ENCODE results near the gene ANKRD1.

ANKRD1 gene

DNA sequence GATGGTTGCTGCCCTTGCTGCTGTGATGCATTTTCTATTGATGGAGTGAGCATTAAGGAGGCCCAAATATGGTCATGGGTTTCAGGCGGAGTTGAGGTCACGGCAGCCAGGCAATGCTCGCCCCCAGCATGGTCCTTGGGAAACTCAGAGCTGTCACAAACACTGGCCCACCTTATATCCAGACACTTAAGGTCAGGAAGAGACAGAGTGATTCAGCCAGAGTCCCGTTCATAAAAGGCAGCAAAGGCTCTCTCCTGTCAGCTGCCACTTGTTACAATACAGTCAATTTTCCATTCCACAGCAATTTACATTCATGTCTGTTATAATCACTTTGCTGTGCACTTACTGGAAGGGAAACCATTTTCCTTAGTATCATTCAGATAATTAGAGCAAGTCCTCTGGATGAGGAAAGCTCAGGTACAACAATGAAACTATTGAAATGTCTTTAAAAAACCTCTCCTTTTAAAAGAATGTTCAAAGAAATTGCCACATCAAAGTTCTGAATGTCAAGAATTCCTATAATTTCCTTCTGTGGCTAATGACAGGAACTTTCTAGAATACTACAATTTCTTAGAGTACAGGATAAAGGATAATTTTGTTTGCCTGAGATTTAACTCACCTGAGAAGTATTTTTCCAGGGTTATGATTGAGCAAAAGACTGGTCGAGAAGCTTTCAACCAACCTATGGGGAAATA lies 14.8 kb upstream of the ANKRD1 start:
- DNase-seq, result no peak

DNA sequence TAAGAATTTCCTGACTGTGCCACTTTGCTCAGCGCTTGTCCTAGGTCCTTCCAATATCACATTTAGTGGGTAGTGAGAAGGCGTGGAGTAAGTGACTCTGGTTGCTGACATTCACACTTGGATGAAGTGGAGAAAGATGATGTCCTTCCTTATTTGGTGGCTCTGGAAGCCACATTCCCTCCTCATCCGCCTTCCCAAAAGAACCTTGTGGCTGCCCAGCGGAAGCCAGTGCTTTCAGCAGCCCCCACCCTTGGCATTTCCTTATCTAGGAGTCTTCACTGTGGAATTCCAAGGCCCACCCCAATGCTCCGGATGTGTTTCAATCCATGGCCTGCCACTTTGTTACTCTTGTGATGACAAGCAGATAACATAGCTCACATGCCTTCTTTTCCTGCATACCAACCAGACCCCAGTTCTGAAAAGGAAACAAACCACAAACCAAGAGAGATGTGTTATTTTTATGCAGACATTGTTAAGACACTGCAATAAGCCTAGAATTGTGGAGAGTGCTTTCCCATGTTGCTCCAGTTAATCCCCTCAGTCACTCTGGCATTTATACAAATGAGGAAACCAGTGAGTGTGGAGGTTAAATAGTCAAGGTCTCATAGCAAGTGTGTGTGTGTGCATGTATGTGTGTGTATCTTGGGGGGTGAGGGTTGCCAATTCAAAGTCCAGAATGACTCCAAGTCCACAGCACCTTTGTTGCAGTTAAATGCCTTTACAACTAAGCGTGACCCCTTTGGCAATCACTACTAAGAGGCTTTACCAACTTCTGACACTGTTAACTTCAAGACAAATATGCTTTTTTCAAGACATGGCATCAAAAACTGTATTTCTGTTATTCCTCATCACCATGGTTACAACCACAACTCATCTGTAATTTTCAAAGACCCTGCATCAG lies 10.3 kb upstream of the ANKRD1 start:
- no peak for DNase-seq

- no peak for DNase-seq
These were observed 9.4 kb upstream of the ANKRD1 start for GRCh38 chr10:90930070-90930837.

DNA sequence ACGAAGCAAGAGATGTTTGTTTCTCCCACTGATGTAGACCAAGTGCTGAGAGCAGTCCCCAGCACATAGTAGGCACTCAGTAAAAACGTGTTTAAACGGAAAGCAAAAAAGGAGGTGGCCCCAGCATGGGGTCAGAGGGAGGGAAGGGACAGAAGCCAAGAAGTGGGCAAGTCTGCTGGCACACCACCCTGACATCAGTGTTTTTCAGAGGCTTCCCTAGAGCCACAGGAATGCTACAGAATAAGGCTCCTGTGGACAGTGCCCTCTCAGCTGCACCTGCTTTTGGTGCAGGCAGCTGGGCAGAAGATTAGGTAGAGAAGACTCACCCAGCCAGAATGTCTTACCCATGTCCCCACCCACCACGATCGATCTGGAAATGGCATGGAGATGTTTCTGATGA lies 8.3 kb upstream of the ANKRD1 start:
- DNase-seq, result no peak

DNA sequence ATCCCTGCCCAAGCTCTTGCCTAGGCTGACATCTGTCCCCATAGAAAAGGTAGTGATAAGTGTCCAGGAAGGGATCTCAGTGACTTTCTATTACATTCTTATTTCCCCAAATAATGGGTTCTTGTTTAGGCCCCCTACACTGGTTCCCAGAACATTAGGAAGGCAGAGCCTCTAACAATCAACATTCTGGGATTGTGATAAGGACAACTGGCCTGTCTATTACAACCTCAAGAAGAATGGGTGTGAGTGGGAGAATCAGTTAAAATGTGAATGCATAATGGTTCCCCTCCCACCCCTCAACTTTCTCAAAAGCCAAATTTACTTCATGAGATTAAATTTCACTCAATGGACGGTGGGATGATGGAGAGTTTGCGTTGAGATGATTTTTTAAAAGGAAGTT lies 6.4 kb upstream of the ANKRD1 start:
- DNase-seq, result no peak

DNA sequence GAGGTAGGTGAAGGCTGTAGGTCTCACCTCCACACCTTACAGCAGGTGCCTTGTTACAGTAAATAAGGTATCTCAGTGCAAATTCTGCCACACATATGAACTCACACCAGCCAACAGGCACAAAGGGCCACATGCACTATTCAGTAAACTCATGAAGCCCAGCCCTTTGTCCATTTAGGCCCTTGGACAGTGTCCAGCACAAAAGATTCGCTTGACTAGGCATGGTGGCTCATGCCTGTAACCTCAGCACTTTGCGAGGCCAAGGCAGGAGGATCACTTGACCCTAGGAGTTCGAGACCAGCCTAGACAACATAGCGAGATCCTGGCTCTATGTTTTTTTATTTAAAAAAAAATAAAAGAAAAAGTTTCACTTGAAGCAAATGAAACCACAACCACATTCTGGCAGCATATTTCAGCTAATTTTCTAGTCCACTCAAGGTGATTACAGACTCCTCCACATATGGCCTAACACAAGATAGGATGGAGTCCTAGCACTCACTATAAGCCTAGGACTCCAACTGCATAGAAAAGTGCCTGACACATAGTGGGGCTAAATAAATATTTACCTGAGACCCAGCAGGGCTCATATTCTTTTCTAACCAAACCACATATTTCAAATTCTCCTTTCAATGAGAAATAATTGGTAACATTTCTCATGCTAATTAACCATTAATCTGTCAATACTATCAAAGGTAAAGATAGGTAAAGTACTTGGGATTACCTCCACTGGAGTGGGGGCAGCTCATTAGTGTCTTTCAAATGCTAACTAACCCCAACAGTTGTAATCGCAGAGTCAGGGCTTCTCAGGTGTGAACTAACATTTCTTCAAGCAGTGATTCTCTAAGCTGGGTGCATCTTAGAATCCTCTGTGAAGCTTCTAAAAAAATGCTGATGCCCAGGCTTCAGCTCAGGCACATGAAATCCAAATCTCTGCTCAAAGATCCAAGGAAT lies 4.5 kb upstream of the ANKRD1 start:
- DNase-seq, result no peak

- DNase-seq, result no peak
These were observed 3.7 kb upstream of the ANKRD1 start for GRCh38 chr10:90924552-90924951.

DNA sequence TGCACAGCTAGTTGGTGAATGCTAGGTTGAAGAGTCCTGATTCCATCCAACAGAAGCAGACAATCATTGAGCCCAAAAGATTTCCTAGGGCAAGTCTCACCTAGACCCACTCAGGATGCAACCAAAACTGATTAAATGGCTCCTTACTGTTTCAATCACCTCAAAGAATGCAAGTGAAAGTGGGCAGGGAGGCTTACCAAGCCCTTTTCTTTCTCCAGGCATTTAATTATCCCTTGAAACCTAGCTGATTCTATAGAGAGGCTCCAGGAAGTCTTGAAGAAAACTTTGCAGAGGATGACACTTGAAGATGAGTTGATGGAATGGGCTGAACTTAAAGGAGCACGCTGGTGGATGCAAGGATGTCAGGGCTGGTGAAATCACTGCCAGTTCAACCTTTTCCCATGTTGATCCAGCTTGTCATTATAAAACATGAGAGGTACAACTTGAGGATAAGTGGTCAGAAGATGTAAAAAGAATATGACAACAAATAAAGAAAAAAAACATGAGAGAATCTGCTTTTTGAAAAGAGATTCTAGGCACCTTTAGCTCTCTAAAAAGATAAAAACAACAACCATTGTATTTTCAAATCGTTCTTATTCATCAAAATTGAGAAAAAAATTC lies 2.3 kb upstream of the ANKRD1 start:
- no peak for DNase-seq

DNA sequence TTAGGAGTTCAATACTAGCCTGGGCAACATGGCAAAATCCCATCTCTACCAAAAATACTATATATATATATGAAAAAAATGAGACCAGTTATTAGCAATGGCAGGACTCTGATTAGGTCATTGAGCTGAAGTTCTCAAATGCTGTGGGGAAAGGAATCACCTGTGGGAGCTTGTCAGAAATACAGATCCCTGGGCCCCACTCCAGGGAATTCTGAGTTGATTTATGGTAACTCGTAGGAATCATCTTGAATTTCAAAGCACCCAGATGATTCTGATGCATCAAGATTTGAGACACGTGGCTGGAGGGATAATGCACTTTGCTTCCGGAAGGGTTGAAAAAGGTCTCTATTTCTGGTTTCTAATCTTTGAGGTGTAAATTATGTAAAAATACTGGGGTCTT lies 1.0 kb upstream of the ANKRD1 start:
- DNase-seq, result no peak

- no peak for DNase-seq
These were observed 958 bp downstream of the ANKRD1 start for GRCh38 chr10:90919683-90920574.

DNA sequence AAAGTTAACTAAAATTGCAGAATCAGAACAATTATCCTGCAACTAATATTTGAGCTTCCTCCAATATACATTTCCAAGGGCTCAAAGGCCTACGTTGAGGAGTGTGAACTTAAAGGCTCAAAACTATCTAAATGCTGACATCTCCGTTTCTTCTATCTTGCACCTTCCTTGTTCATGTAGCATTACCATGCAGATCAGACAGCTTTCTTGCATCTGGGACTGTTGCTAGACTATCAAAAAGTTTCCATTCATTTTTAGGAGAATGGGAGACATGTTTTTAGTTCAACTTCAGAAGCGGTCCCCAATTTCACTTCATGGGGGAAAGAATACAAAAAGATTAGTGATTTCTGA lies 2.9 kb downstream of the ANKRD1 start:
- DNase-seq, result no peak

DNA sequence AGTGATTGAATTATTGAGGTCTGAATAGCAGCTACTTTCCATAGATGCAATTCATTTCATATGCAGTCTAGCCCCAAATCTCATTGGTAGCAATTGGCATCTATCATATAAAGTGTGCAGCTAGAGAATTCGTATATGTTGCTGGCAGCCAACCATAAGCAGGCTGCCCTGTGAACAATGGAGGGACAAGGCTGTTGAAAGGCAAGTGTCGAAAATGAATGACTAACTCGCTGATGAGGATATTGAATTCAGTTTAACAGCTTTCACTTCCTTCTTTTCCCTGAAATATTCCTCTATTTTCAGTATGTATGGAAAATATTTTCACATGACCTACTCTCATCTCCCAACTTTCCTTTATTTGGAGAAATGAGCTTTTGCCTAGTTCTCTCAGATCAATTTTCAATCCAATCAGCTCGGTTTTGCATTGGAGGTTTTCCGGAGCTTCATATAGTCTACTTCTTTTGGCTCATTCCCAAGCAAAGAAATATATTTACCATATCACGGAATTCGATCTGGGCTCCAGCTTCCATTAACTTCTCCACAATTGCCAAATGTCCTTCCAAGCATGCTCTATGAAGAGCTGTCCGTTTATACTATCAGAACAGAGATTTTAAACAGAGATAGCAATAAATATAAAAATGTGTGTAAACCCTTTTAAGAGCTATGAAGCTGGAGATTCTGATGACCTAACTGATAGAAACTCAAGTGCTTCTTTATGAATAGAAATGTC lies 3.5 kb downstream of the ANKRD1 start:
- no peak for DNase-seq

DNA sequence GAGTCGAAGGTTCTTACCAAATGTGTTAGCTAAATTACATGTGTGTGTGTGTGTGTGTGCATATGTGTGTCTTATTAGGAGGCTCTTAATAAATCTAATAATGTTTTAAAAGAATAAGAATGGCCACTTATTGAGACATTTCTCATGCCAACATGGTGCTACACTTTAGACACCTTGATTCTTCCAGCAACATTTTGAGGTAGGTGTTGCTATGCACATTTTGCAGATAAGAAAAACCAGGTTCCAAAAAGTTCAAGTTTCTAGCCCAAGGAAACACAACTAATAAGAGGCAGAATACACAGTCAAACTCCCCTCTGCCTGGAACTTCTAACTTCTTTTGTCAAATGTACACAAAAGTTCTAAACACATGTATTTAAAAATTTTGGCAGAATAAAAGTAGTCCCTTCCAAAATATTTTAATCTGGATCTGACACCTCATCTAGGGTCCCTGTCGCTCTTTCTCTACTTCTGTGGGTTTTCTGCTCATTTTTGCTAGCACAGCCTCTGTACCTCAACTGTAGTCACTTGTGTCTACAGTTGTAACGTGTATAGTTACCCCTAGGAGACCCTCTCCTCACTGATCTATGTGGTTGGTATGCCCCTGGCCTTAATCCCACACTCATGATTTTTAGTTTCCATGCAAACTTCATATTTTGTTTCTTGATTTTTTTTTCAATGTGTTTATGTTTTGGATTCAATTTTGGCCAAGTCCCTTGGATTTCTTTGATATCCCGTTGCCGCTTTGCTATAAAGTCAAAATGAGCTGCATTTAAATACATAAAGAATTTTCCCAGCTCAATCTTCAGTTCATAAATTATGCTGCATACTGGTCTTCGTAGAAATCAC lies 4.3 kb downstream of the ANKRD1 start:
- DNase-seq, result no peak

GRCh38 chr10:90915766-90916075 lies 5.2 kb downstream of the ANKRD1 start:
- DNase-seq, result no peak

GRCh38 chr10:90914992-90915765 lies 5.7 kb downstream of the ANKRD1 start:
- no peak for DNase-seq

GRCh38 chr10:90913774-90914420 lies 7.0 kb downstream of the ANKRD1 start:
- no peak for DNase-seq

DNA sequence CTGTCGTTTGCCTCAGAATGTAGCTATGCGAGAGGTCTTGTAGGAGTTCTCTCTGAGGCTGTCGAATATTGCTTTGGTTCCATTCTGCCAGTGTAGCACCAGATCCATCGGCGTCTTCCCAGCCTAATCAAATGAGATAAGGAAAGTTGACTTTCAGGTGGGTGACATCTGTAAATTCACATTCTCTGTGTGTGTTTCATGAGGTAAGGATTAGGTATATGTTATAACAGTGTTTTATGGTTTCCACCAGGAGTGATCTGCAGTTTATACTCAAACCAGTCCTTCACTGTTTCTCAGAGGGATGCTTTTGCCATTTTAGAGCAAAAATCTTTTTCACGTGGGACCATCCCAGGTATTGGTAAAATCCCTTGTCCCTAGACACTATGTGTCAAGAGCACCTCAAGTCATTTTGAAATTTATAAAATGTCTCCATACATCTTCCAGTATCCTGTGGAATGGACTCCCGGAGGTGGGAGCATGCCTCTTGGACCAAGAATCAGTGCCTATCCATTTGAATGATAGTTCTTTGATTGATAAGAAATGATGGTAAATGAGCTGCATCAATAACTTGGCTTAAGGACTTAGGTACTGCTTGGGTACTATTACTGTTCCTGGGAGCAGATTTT lies 7.9 kb downstream of the ANKRD1 start:
- DNase-seq, result no peak

DNA sequence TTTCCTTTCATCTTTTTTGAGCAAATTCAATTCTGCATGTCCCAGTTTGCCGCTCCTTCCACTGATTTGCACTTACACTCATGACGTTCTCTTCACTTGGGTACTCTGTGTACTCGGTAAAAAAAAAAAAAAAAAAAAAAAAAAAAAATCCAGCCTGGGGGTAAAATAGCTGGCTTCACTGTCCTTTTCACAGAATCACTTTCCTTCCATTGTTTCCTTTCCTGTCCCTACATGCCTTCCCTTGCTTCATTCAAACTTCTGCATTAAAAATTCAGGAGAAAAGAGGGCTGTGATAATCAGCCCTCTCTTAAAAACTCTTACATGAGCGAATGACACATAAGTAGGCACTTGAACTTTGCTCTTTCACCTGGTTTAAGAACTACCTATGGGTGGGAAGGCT lies 8.7 kb downstream of the ANKRD1 start:
- DNase-seq, result no peak
